Naive thymus-derived CD8-positive, alpha-beta T cell (primary cell): ENCODE data around the gene CTCF. TPM values are rescaled to one million over a fixed set of nuclear protein-coding genes. Genes with fewer than 3 reads are reported as not detected.
A peak's percentile ranks its signal among the peaks of the same experiment; 100 is the strongest.

Source experiments
- ATAC-seq, 2 donors: fragments of 150-1000 bp; cut with Tn5 transposase in 1 of 2; sonication (Bioruptor Pico), chemical (Tn5 transposase) in 1 of 2; 1 replicate in 1 of 2; 2 replicates in 1 of 2; pipeline ENCODE4 v1.10.0; 2021; ENCODE audit warnings: mild to moderate bottlenecking in 2 of 2, moderate library complexity in 2 of 2
- POLR2A ChIA-PET: fragments of 350-600 bp; sonication (Branson Sonifier 250); formaldehyde crosslinking; loops from one replicate; lab custom pipeline; 2021; ENCODE audit warnings: antibody characterized with exemption; lab: Charles Lee
- DNase-seq, 10 donors: peaks; one replicate each; pipeline versions ENCODE4 v3.0.0 to v3.0.0-alpha.2; 2020 to 2022
- H3K27ac Mint-ChIP-seq, 10 donors: one replicate each; pipeline ENCODE4 v1.8.0; 2020 to 2022; ENCODE audit warnings: mild to moderate bottlenecking in 10 of 10, mixed read lengths in 10 of 10, moderate library complexity in 4 of 10, inconsistent platforms in 1 of 10
- H3K27me3 Mint-ChIP-seq, 5 donors: one replicate each; pipeline ENCODE4 v1.8.0; 2021 to 2022; ENCODE audit warnings: mixed read lengths in 5 of 5
- H3K36me3 Mint-ChIP-seq, 3 donors: one replicate each; pipeline ENCODE4 v1.8.0; 2020 to 2022; ENCODE audit warnings: mixed read lengths in 3 of 3, mild to moderate bottlenecking in 2 of 3, inconsistent platforms in 1 of 3
- H3K4me1 Mint-ChIP-seq, 4 donors: one replicate each; pipeline ENCODE4 v1.8.0; 2021 to 2022; ENCODE audit warnings: mixed read lengths in 4 of 4
- H3K4me3 Mint-ChIP-seq, 10 donors: one replicate each; pipeline ENCODE4 v1.8.0; 2020 to 2022; ENCODE audit warnings: mild to moderate bottlenecking in 10 of 10, mixed read lengths in 10 of 10, moderate library complexity in 6 of 10, inconsistent platforms in 1 of 10
- H3K9me3 Mint-ChIP-seq, 9 donors: one replicate each; pipeline ENCODE4 v1.8.0; 2020 to 2022; ENCODE audit warnings: mixed read lengths in 9 of 9, mild to moderate bottlenecking in 3 of 9, inconsistent platforms in 1 of 9, moderate library complexity in 1 of 9
- polyA plus RNA-seq, 3 donors: library from polyadenylated mRNA; unstranded; fragments of 300-500 nt; fragmentation: Illumina TruSeq; gene quantifications; one replicate each; pipeline ENCODE4 v1.2.3, GENCODE V29; 2021
- total RNA-seq, 8 experiments: library from RNA in 2 of 8; stranded (reverse) in 2 of 8; gene quantifications; one replicate each; pipeline ENCODE4 v1.2.3 and lab custom pipeline; 2021 to 2026

CTCF gene
- total and polyA plus RNA-seq, 5 experiments from 2014 or later, result 37.1 to 67.6 (median 61.1) TPM

DNA sequence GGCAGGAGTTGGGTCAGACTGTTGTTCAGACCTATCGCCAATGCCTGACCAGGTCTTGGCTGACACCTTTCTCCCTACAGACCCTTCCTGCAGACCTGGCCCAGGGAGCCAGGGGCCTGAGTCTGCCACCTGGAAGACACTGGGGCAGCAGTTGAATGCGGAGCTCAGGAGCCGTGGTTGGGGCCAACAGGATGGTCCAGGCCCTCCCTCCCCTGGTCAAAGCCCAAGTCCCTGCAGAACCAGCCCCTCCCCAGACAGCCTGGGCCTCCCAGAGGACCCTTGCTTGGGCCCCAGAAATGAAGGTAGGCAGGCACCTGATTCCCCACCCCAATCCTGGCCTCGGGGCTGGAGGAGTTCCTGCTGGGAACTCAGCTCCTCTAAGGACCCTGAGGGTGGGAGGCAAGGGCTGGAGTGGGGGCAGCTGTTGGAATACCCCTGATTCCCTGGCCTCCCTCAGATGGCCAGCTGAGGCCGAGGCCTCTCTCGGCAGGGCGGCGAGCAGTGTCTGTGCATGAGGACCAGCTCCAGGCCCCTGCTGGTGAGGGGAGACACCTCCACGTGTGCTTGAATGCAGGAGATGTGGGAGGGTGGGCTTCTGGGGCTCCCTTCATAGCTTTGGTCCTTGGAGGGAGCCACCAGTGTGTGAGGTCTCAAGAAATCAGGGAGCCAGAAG is 94.2 kb downstream of the CTCF start:
- H3K4me1 Mint-ChIP-seq, result peaks cover 8 to 43% (median 28%) of the 10 kb centered on the region in 4 donors
- POLR2A ChIA-PET, result interaction anchor here (0.7 to 6.6 kb wide), 3 partner anchors 10 to 135 kb away, joined by 3 to 82 read pairs (median 3); partner anchors contain the start of gene CARMIL2
- H3K27me3 Mint-ChIP-seq, result no peaks in the 10 kb centered on the region
- peak overlapping the region in 2 of 10 donors; percentile 24 to 45 for H3K4me3 Mint-ChIP-seq
- H3K9me3 Mint-ChIP-seq, result no peaks in the 10 kb centered on the region
- H3K36me3 Mint-ChIP-seq, result peaks cover 0 to 31% (median 6%) of the 10 kb centered on the region in 3 donors
- DNase-seq (no peak), ATAC-seq (no peak)
- peak overlapping the region in 3 of 10 donors; percentile 11 to 47 (median 13) for H3K27ac Mint-ChIP-seq

DNA sequence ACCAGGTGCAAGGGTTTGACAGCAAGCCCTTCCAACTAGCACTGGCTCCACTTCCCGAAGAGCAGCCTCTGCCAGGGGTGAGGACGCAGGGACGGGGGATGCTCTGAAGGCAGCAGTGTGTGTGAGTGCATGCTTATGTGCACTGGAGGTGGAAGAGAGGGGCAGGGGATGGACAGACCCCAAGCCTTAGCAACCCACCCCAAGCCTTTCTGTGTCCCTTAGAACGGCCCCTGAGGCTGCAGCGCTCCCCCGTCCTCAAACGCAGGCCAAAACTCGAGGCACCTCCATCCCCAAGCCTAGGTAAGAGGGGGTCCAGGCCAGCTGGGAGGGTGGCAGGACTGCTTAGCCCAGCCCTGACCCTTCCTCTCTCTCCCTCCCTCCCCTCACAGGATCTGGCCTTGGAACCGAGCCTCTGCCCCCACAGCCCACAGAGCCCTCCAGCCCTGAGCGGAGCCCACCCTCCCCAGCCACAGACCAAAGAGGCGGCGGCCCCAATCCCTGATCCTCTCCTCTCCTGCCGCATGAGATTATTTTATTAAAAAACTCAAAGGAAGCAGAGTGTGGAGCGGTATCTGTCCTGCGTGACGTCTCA is 94.8 kb downstream of the CTCF start:
- peak overlapping the region in 3 of 10 donors; percentile 11 to 33 (median 22) for H3K27ac Mint-ChIP-seq
- peak in 1 of 10 donors; percentile 50 for DNase-seq
- H3K4me1 Mint-ChIP-seq, result peaks cover 8 to 41% (median 29%) of the 10 kb centered on the region in 4 donors
- no peaks in the 10 kb centered on the region for H3K27me3 Mint-ChIP-seq
- POLR2A ChIA-PET, result interaction anchor here (2.0 to 6.6 kb wide), 2 partner anchors 11 to 119 kb away, joined by 6 to 82 read pairs; partner anchors contain the start of gene CARMIL2
- no peak for ATAC-seq
- H3K36me3 Mint-ChIP-seq, result peaks cover 0 to 25% (median 6%) of the 10 kb centered on the region in 3 donors
- peak overlapping the region in 3 of 10 donors; percentile 24 to 45 (median 45) for H3K4me3 Mint-ChIP-seq
- no peaks in the 10 kb centered on the region for H3K9me3 Mint-ChIP-seq

DNA sequence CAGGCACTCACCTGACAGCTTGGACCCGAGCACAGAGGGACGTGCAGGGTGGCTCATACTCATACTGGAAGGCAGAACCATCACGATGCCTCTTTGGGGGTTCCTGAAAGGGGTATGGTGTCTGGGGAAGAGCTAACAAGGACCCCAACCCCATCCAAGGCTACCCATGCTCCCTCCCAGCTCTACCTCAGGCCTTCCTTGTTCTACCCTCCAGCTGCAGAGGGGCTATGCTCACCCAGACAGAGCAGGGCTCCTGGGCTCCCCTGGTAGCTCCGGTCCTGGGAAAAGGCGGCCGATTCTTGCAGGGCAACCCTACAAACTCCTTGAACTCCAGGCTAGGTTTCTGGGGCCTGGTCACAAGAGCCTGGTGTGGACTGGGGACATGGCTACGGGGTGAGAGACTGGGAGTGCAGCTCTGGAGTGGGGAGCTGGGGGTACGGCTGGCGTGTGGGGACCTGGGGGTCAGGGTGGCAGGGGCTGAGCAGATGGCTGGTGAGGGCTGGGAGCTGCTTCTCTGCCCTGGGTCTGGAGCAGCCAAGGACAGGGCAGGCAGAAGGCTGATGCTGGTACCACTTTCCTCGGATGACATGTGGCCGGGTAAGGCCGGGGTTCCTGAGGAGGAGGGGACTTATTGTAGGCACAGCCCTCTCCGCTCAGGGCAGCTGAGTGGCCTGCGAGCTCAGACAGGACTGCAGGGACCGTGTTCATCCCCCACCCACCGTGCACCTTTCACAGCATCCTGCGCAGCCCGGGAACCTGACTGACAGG is 95.6 kb downstream of the CTCF start:
- H3K4me3 Mint-ChIP-seq, result peak overlapping the region in 4 of 10 donors; percentile 15 to 96 (median 64)
- ATAC-seq (no peak), DNase-seq (peak in 1 of 10 donors; percentile 62)
- H3K36me3 Mint-ChIP-seq, result peaks cover 0 to 22% (median 6%) of the 10 kb centered on the region in 3 donors
- POLR2A ChIA-PET, result interaction anchor here (2.0 to 6.6 kb wide), 4 partner anchors 12 to 120 kb away, joined by 6 to 82 read pairs (median 22); partner anchors contain the start of genes CARMIL2 and CTCF
- H3K27ac Mint-ChIP-seq, result peak overlapping the region in 6 of 10 donors; percentile 7 to 60 (median 38)
- no peaks in the 10 kb centered on the region for H3K9me3 Mint-ChIP-seq
- no peaks in the 10 kb centered on the region for H3K27me3 Mint-ChIP-seq
- H3K4me1 Mint-ChIP-seq, result peaks cover 8 to 40% (median 28%) of the 10 kb centered on the region in 4 donors

DNA sequence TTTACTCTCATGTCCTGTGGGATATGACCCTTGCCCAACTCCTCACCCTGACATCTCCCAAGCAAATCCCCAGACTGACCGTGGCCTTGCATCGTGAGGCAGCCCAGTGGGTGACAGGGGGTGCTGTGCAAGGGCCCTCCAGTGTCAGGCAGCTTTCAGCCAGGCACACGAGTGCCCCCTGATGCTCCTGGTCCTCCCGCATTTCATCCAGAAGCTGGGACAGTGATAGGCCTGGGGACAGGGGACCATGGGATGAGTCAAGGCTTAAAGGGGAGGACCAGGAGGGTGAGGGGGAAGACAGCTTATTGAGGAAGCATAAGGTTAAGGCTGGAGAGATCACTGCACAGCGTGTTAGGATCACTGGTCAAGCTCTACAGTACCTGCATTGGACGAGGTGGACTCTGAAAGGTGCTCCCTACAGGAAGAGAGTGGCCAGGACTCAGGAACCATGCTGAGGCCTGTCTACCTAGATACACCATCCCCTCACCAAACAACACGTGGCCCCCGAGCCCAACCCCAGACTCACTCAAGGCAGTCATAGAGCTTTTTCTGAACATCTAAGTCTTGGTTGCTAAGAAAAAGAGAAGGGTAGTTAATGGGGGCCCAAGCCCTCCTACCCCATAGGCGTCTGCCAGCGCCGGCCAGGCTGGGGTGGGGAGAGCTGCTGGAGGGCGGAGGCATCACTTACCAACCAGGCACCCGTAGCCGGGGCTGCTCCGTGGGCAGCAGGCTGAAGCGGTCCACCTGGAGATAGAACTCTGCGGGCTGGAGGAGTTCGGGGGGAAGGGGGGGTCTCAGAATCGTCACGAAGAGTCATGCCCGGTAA is 96.7 kb downstream of the CTCF start:
- Mint-ChIP-seq H3K27ac (peak overlapping the region in 9 of 10 donors; percentile 29 to 98 (median 90)), H3K27me3 (no peaks in the 10 kb centered on the region), H3K36me3 (peaks cover 0 to 22% (median 6%) of the 10 kb centered on the region in 3 donors), H3K4me3 (peak overlapping the region; percentile 88 to 97 (median 94)), H3K4me1 (peaks cover 8 to 43% (median 28%) of the 10 kb centered on the region in 4 donors), H3K9me3 (no peaks in the 10 kb centered on the region)
- DNase-seq (no peak), ATAC-seq (no peak)
- POLR2A ChIA-PET, result interaction anchor here (0.5 to 6.6 kb wide), 10 partner anchors 13 to 180 kb away, joined by 3 to 82 read pairs (median 6); partner anchors contain the start of genes CARMIL2 and CTCF

DNA sequence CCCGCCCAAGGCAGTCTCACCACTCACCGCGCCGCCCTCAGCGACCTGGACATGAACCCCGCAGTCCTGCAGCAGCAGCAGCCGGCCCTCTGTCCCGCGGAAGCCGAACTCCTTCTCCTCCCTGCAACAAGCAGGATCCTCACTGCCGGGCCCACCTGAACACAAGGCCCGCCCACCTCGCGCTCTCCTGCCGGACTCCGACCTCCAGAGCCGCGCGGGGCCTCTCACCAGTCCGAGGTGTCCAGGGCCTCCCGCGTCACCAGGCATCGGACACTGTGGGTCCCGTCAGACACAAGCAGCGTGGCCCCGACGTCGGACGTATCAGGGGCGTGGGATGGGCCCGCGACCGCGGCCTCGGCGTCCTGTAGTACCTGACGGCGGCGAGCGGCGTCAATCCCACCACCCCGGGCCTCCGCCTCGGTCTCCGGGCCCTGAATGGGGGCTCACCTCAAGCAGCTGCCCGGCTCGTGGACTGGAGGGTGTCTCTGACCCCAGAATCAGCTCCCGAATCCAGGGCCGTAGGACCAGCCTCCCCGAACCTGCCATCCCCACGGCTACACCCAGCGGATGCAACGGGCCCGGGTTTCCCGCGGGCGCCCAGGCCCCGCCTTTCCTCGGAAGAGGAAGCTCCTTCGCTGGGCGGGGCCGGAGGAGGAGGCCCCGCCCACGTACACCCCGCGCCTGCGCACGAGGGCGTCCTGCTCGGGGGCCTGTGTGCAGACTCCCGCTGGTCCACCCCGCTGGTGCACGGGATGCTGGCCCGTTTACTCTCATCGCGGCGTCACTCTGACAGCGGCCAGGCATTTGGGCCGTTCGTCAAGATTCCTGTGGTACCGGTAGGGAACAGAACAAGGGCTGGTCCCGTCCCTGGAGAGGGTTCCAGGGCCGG is 97.6 kb downstream of the CTCF start, which contains the start of gene ACD:
Gene ACD (minus strand): TSS at position 586 of the 889 bp plus-strand sequence. CDS start 40 bp downstream, at position 546.
- ATAC-seq, result peak; percentile 59 to 61
- POLR2A ChIA-PET, result interaction anchor here (0.5 to 6.6 kb wide), 17 partner anchors 9 to 179 kb away, joined by 3 to 82 read pairs (median 4); partner anchors contain the start of genes ATP6V0D1, CARMIL2, CTCF and GFOD2
- Mint-ChIP-seq H3K36me3 (peaks cover 0 to 15% (median 6%) of the 10 kb centered on the region in 3 donors), H3K4me3 (peak within 1 kb of the TSS; percentile 88 to 97 (median 94)), H3K9me3 (no peaks in the 10 kb centered on the region), H3K27me3 (no peaks in the 10 kb centered on the region), H3K4me1 (peaks cover 9 to 49% (median 28%) of the 10 kb centered on the region in 4 donors), H3K27ac (peak within 1 kb of the TSS; percentile 91 to 99 (median 97))
- peak in 9 of 10 donors; percentile 86 to 95 (median 93) for DNase-seq

DNA sequence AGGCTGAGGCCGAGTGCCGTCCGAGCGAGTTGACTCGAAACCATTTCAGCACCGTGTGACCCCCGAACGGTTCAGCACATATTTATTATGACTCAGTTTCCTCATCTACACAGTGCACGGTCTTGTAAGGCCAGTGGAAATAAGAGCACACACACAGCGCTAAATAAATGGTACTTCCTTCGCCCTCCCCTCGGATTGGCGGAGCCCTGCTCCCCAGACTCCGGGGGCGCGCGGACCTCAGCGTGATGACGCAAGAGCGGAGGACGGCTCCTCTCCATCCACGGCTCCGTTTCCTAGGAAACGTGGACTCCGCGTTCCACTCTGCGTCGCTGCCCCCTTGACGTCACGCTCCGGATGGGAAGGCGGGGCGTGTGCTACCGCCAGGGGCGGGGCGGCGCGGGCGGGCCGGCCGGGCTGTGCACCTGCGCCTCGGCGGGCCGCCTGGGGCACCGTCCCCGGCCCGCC is 98.3 kb downstream of the CTCF start, which contains the start of gene PARD6A:
Gene PARD6A (plus strand): TSS at position 397 of the 465 bp plus-strand sequence. CDS start 79 bp downstream, outside the sequence.
- H3K4me1 Mint-ChIP-seq, result peaks cover 7 to 45% (median 27%) of the 10 kb centered on the region in 4 donors
- H3K9me3 Mint-ChIP-seq, result no peaks in the 10 kb centered on the region
- DNase-seq (peak; percentile 89 to 98 (median 94)), ATAC-seq (peak; percentile 80 to 83)
- no peaks in the 10 kb centered on the region for H3K27me3 Mint-ChIP-seq
- POLR2A ChIA-PET, result interaction anchor here (0.6 to 6.6 kb wide), 19 partner anchors 10 to 179 kb away, joined by 3 to 82 read pairs (median 4); partner anchors contain the start of genes ATP6V0D1, CARMIL2, CTCF and GFOD2
- H3K4me3 Mint-ChIP-seq, result peak within 1 kb of the TSS; percentile 88 to 97 (median 94)
- H3K36me3 Mint-ChIP-seq, result peaks cover 0 to 8% (median 3%) of the 10 kb centered on the region in 3 donors
- peak within 1 kb of the TSS; percentile 91 to 99 (median 97) for H3K27ac Mint-ChIP-seq

DNA sequence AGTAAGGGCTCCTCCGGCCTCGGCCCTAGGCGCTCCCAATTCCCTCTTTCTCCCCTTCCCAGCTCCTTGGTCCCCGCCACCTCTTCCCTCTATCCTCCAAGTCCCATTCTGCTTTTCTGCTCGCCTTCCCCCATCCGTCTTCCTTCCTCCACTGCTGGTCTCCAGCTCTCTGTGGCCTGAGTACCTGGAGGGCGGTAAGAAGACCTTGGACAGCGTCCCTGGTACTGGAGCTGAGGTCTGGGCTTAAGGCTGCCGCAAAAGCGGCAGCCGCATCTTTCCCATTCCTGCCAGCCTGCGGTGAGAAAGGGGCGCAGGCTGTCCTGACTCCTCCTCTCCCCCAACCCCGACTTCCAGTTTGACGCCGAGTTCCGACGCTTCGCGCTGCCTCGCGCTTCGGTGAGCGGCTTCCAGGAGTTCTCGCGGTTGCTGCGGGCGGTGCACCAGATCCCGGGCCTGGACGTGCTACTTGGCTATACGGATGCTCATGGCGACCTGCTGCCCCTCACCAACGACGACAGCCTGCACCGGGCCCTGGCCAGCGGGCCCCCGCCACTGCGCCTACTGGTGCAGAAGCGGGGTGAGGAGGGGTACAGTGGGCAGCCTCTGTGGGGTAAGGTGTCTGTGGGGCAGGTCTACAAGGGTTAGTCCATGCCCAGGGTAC is 98.9 kb downstream of the CTCF start:
- POLR2A ChIA-PET, result interaction anchor here (0.6 to 6.6 kb wide), 10 partner anchors 15 to 168 kb away, joined by 3 to 82 read pairs (median 5); partner anchors contain the start of genes CARMIL2, CTCF, GFOD2 and RANBP10
- Mint-ChIP-seq H3K27ac (peak overlapping the region; percentile 80 to 97 (median 96)), H3K9me3 (no peaks in the 10 kb centered on the region), H3K36me3 (peaks cover 0 to 5% (median 0%) of the 10 kb centered on the region in 3 donors), H3K27me3 (no peaks in the 10 kb centered on the region), H3K4me3 (peak overlapping the region; percentile 78 to 97 (median 92)), H3K4me1 (peaks cover 6 to 43% (median 27%) of the 10 kb centered on the region in 4 donors)
- DNase-seq (peak in 2 of 10 donors; percentile 37 to 66), ATAC-seq (peak; percentile 3 to 7)

DNA sequence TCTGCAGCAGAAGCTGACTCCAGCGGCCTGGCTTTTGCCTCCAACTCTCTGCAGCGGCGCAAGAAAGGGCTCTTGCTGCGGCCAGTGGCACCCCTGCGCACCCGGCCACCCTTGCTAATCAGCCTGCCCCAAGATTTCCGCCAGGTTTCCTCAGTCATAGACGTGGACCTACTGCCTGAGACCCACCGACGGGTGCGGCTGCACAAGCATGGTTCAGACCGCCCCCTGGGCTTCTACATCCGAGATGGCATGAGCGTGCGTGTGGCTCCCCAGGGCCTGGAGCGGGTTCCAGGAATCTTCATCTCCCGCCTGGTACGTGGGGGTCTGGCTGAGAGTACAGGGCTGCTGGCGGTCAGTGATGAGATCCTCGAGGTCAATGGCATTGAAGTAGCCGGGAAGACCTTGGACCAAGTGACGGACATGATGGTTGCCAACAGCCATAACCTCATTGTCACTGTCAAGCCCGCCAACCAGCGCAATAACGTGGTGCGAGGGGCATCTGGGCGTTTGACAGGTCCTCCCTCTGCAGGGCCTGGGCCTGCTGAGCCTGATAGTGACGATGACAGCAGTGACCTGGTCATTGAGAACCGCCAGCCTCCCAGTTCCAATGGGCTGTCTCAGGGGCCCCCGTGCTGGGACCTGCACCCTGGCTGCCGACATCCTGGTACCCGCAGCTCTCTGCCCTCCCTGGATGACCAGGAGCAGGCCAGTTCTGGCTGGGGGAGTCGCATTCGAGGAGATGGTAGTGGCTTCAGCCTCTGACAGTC is 99.7 kb downstream of the CTCF start:
- peak overlapping the region in 8 of 10 donors; percentile 91 to 97 (median 96) for H3K27ac Mint-ChIP-seq

DNA sequence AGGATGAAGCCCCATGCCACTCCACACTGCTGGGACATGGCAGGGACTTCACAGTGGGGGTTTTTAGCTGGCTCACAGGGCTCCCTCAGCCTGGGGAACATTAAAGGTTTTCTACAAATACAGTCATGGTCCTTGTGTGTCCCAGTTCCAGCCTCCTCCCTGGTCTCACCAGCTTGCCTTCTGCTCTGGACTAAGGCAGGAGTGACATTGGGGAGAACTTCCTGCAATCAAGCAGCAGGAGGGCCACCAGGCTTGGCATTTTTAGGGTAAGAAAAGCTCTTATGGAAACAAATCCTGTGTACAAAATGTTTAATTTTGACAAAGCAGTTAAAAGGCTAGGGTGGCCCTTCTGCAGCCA is 100.3 kb downstream of the CTCF start:
- peak overlapping the region in 1 of 10 donors; percentile 10 for H3K4me3 Mint-ChIP-seq
- peak overlapping the region in 5 of 10 donors; percentile 33 to 96 (median 65) for H3K27ac Mint-ChIP-seq
- no peak for ATAC-seq
- POLR2A ChIA-PET, result interaction anchor here (1.0 to 3.8 kb wide), 4 partner anchors 17 to 417 kb away, joined by 3 to 19 read pairs (median 6); partner anchors contain the start of genes CARMIL2 and CTCF
- no peak for DNase-seq
- H3K9me3 Mint-ChIP-seq, result no peaks in the 10 kb centered on the region
- H3K36me3 Mint-ChIP-seq, result peaks cover 0 to 4% (median 0%) of the 10 kb centered on the region in 3 donors
- peaks cover 6 to 53% (median 35%) of the 10 kb centered on the region in 4 donors for H3K4me1 Mint-ChIP-seq
- H3K27me3 Mint-ChIP-seq, result no peaks in the 10 kb centered on the region

More for the DNA sequence above, 99.7 kb downstream of the CTCF start:
- peaks cover 6 to 50% (median 31%) of the 10 kb centered on the region in 4 donors for H3K4me1 Mint-ChIP-seq
- POLR2A ChIA-PET, result interaction anchor here (0.9 to 6.6 kb wide), 6 partner anchors 16 to 418 kb away, joined by 3 to 82 read pairs (median 4); partner anchors contain the start of genes CARMIL2 and CTCF
- H3K27me3 Mint-ChIP-seq, result no peaks in the 10 kb centered on the region
- peak in 1 of 10 donors; percentile 65 for DNase-seq
- H3K36me3 Mint-ChIP-seq, result peaks cover 0 to 4% (median 0%) of the 10 kb centered on the region in 3 donors
- peak overlapping the region; percentile 78 to 97 (median 92) for H3K4me3 Mint-ChIP-seq
- H3K9me3 Mint-ChIP-seq, result no peaks in the 10 kb centered on the region
- no peak for ATAC-seq
